ENCODE data around the gene STAG2. TPM values are rescaled to one million over a fixed set of nuclear protein-coding genes. Genes with fewer than 3 reads are reported as not detected.

STAG2 gene
- 46.6 and 70.4 TPM in 2 replicates for total RNA-seq

DNA sequence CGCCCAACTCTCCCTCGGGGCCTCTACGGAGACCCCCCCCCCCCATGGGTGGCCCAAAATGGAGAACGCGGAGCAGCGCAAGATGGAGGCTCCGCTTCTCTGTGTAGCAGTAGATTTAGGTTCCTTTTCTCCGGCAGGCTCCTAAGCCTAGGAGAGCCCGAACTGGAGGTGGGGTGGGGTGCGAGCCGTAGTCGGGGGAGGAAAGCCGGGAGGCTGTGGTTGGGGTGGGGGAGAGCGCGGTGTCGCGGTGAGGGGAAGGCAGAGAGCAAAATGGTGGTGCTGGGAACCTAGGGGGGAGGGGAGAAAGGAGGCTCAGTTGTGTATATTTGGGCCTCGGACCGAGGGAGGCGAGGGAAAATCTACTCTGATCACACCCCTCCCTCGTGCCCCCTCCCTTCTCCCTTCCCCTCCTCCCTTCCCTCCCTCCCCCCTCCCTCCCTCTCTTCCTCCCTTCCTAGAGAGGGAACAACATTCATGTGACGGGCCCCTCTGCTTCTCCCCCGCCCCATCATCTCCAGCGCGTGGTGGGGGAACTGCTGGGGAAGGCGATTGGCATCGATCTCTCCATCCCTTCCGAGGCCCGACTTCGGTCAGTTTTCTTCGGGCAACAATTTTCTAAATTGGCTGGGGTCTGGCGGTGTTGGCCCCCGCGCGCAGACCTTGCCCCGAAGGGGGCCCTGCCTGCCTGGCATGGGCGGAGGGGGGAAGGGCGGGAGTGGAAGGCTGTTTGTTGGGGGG, at the start of gene STAG2:
Gene STAG2, plus strand, starts transcription at position 439 of the 738 bp plus-strand sequence. CDS start 60,922 bp downstream, outside the sequence.

Other genes starting within 250 kb of the STAG2 start
- gene THOC2, start 228.7 kb upstream of the STAG2 start, total RNA-seq: 52.9 and 55.6 TPM in 2 replicates
- gene XIAP, start 101.7 kb upstream of the STAG2 start, total RNA-seq: 51.4 and 52.7 TPM in 2 replicates

Data from smooth muscle cell of the pulmonary artery (primary cell).